ENCODE results near the gene SPATC1L.
"Not testable (repeated sequence)": the region's sequence is repeated elsewhere in the genome, so short reads cannot be mapped to it uniquely, and the experiment has no call there.

Gene SPATC1L

DNA sequence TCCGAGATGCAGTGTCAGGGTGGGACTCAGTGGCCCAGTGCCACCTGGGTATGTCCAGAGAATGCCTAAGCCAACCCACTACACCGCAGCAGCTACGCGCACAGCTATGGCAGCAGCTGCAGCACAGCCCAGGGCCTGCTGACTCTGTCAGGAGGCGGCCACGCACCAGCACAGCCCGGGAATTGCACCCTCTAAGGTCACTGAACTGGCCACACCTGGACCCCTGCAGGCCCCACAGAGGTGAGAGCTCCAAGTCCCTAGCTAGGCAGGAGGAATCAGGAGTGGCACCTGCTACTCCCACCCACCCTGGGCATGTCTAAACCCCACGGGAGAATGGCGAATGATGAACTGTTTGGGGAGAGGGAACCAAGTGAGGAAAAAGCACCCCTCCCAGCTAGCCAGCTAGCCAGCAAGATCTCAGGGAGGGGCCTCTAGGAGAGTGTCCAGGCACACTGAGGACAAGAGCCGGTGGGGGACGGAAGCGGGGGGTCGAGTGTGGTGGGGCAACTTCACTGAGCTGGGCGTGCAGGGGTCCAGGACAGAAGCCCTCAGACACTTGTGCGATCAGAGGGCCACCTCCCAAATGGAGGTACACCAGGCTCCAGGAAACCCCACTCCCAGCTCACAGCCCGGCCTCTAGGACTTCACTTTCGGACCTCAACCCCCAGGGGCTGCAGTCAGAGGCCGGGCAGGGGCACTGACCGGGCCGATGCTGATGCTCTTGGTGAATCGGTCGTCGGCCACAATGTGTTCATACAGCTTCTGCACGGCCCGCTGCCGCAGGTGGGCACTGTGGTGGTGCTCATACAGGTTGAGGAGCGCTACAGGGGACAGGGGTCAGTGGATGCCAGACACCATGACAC is 30.4 kb upstream of the SPATC1L start:
- DNase-seq, result no peak

DNA sequence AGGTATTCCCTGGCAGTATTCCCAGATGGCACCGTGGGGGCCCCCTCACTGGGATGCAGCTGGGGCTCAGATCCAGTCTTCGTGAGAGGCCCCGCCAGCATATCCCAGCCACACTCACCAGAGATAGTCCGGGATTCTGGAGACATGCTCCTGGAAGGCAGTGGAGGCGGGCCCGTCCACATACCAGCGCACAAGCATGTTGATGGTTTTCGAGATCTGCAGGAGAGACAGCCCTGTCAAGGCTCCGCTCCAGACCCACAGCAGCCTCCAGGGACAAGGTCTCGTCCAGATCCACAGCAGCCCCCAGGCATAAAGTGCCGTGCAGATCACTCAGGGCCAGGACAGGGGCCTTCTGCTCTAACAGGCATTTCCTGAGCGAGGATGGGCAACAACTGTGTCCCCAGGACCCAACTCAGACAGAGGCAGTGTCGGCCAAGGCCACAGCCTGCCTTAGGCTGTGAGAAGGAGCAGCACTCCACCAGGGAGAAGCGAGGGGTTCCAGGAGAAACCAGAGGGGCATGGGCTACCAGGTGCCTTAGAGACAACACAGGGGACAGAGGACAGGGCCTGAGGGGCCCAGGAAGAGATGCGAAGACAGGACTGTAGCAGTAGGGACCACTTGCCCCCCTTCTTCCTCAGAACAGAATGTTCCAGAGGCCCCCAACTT is 29.5 kb upstream of the SPATC1L start:
- DNase-seq, result no peak

DNA sequence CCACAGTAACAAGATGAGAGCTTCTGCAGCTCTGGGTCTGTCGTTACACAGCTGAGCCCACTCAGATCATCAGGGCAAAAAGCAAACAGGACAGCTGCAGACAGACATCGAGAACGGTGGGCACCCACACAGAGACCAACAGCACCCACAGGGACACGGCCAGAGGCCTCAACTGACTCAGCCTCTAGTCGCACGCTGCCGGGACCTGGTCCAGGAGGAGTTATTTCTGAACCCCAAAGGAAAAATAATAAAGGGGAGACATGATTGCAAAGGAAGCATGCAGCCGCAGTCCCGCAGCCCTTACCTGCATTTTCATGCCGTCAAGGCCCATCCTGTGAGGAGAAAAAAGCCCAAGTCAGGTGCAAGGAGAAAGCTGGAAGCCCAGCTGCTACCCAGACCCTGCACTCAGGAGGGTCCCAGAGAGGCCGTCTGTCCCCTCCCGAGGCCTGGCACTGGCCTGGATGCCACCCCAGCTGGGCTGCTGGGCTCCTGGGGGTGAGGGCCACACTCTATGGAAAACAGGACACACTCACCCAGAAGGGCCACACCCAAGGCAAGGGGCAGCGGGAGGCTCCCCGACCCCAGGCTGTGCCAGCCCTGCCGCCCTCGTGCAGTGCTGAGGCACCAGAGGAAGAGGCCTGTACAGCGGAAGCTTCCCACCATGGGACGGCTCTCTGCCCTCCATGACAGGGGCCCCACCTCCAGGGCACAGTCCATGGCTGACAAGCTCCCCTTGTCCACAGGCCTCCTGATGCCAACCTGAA is 28.6 kb upstream of the SPATC1L start:
- no peak for DNase-seq

- no peak for DNase-seq
Measured at GRCh38 chr21:46211786-46212720, 27.8 kb upstream of the SPATC1L start.

DNA sequence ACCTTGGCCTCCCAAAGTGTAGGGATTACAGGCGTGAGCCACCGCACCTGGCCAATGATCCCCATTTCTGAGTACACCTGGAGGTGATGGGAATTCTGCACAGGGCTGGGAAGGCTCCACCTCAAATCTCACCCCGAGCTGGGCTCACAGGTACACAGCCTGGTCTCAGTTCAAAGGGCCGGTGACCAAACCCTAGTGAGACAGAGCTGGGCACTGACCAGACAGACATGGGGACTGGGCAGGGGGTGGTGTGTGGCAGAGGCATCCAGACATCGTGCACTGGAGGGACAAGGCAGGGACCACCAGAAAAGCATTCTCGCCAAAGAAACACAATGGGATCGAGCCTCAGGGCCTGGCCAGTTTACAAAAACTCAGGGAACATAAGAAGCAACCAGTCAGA is 27.1 kb upstream of the SPATC1L start:
- DNase-seq, result no peak

- DNase-seq, result no peak
Measured at GRCh38 chr21:46210378-46211136, 26.3 kb upstream of the SPATC1L start.

GRCh38 chr21:46208761-46209721 is 24.8 kb upstream of the SPATC1L start:
- no peak for DNase-seq

GRCh38 chr21:46207920-46208591 is 23.8 kb upstream of the SPATC1L start:
- DNase-seq, result no peak

DNA sequence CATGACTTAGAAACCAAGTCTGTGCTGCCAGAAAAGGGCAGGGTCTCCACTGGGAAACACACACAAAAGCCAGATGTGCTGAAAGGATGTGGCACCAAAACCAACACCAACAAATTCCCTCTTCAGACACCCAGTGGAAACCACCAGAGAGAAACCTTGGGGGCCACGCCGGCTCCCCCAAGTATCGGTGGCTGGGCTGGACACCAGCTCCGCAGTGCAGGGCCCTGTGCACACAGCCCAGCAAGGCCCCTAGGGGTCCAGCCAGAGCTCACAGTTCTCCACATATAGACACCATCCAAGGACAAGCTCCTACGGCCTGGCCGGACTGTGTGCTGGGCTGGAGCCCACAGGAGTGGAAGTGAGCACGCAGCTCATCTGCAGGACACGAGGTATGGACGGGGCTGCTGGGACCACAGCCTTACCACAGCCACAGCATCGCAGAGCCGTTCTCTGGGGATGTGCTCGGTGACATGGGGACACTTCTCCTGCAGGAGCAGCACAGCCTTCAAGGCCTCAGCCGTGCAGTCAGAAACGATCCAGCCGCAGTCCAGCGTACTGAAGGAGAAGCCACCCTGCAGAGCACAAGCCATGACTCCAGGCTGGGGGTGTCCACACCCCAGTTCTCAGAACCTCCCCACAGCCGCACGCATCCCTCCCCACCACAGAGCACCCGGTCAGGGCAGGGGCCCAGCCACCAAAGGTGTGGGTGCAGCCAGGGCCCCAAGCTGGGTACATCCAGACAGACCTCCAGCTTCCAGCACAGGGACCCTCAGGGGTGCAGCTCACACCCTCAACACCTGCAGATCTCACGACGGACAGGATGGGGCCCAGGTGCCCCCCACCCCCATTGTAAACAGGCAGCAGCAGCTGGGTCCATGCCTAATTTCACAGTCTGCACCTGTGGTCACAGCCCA is 23.0 kb upstream of the SPATC1L start:
- no peak for DNase-seq

- DNase-seq, result no peak
Measured at GRCh38 chr21:46206163-46207005, 22.1 kb upstream of the SPATC1L start.

DNA sequence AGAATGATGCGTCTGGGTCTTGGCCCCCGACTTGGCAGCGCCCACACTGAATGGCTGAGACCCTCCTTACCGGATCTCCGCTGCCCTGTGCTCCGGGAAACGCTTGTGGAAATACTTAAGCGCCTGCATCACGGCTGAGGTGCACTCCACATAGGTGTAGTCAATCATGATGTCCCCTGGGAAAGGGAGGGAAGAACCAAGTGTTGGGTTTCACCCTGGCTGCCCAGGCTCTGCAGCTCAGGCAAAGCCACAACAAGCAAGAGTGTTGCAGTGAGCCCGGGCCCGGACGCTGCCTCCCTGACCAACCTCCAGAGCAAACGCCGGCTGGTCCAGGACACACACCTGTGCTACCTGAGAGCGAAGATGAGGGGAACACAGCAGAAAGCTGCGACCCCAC is 21.5 kb upstream of the SPATC1L start:
- no peak for DNase-seq

- no peak for DNase-seq
Measured at GRCh38 chr21:46205166-46205565, 20.9 kb upstream of the SPATC1L start.

- no peak for DNase-seq
Measured at GRCh38 chr21:46203203-46203600, 18.9 kb upstream of the SPATC1L start.

DNA sequence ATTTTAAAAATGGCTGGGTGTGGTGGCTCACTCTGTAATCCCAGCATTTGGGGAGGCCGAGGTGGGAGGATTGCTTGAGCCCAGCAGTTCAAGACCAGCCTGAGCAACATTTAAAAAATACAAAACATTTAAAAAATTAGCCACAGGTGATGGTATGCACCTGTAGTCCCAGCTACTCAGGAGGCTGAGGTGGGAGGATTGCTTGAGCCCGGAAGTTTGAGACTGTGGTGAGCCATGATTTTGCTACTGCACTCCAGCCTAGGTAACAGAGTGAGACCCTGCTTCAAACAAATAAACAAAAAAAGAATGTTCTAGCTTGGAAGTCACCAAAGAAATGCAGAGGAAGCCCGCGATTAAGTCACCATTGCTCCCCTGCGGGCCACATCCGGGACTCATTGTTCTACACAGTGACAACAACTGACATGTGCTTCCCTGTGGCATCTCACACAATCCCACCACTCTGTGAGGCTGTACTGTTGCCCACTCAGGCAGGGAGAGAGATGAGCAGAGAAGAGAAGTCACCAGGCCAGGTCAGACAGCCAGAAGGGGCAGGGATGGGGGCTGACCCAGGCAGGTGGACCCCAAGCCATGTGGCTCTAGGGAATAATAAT is 18.4 kb upstream of the SPATC1L start:
- no peak for DNase-seq

DNA sequence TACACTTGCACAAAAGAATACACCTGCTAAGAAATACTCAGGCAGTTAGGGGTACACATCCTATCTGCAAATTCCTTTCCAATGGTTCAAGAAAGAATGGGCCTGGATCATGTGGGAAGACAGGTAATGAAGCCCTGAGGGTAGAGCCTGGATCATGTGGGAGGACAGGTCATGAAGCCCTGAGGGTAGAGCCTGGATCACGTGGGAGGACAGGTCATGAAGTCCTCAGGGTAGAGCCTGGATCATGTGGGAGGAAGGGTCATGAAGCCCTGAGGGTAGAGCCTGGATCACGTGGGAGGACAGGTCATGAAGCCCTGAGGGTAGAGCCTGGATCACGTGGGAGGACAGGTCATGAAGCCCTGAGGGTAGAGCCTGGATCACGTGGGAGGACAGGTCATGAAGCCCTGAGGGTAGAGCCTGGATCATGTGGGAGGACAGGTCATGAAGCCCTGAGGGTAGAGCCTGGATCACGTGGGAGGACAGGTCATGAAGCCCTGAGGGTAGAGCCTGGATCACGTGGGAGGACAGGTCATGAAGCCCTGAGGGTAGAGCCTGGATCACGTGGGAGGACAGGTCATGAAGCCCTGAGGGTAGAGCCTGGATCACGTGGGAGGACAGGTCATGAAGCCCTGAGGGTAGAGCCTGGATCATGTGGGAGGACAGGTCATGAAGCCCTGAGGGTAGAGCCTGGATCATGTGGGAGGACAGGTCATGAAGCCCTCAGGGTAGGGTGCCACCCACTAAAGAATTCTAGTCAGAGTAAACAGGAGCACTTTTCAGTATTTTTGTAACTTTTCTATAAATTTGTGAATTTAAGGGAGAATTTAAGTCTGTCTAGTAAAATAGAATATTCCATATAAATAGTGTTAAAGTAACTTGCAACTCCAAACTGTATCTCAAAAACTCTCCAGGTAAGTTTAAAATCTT is 16.9 kb upstream of the SPATC1L start:
- not testable (repeated sequence) for DNase-seq
